Activated CD8-positive, alpha-beta T cell treated with anti-CD3 and anti-CD28 coated beads, Interleukin-2, amount 10 ng/mL, durations not matched to agents 7 days and 5 days (primary cell): ENCODE measurements around the gene ABL2. TPM values are rescaled to one million over a fixed set of nuclear protein-coding genes. Genes with fewer than 3 reads are reported as not detected.
"Not testable (repeated sequence)": the region's sequence is repeated elsewhere in the genome, so short reads cannot be mapped to it uniquely, and the experiment has no call there.

ENCODE experiments used
- ATAC-seq: fragments of 150-1000 bp; cut with Tn5 transposase; one replicate; pipeline ENCODE4 v1.10.0; 2021; ENCODE audit warnings: moderate library complexity
- CTCF ChIA-PET: fragments of 350-600 bp; sonication (Branson Sonifier 250); formaldehyde crosslinking; loops from one replicate; lab custom pipeline; 2021; ENCODE audit warnings: antibody characterized with exemption; lab: Charles Lee
- POLR2A ChIA-PET: fragments of 350-600 bp; sonication (Branson Sonifier 250); formaldehyde crosslinking; loops from one replicate; lab custom pipeline; 2021; ENCODE audit warnings: antibody characterized with exemption; lab: Charles Lee
- DNase-seq: peaks from one replicate; pipeline ENCODE4 v3.0.0-alpha.2; 2020
- H3K27ac Mint-ChIP-seq: one replicate; pipeline ENCODE4 v1.8.0; 2021; ENCODE audit warnings: mild to moderate bottlenecking, mixed read lengths
- H3K27me3 Mint-ChIP-seq: one replicate; pipeline ENCODE4 v1.8.0; 2021; ENCODE audit warnings: low read depth, mixed read lengths
- H3K36me3 Mint-ChIP-seq: one replicate; pipeline ENCODE4 v1.8.0; 2021; ENCODE audit warnings: low read depth, mixed read lengths
- H3K4me1 Mint-ChIP-seq: one replicate; pipeline ENCODE4 v1.8.0; 2021; ENCODE audit warnings: low read depth, mixed read lengths
- H3K4me3 Mint-ChIP-seq: one replicate; pipeline ENCODE4 v1.8.0; 2021; ENCODE audit warnings: mild to moderate bottlenecking, mixed read lengths
- H3K9me3 Mint-ChIP-seq: one replicate; pipeline ENCODE4 v1.8.0; 2022; ENCODE audit warnings: mixed read lengths; ENCODE audit not compliant: insufficient read depth
- total RNA-seq, 2 experiments: library from RNA; stranded (reverse); gene quantifications; one replicate each; pipeline ENCODE4 v1.2.3, GENCODE V29; 2021

Gene ABL2
- total RNA-seq: 1 to 10 TPM; 6.3 to 7.5 TPM

- POLR2A ChIA-PET: no interaction called here
- Mint-ChIP-seq H3K36me3 (peaks cover 2% of the 10 kb centered on the region), H3K4me1 (peaks cover 20% of the 10 kb centered on the region), H3K4me3 (peak within 1 kb of the TSS; percentile 87), H3K9me3 (no peaks in the 10 kb centered on the region), H3K27me3 (no peaks in the 10 kb centered on the region), H3K27ac (peak within 1 kb of the TSS; percentile 78)
- CTCF ChIA-PET: no interaction called here
- peak; percentile 37 for DNase-seq
- peak; percentile 77 for ATAC-seq
Measured at GRCh38 chr1:179229214-179230140, at the start of gene ABL2. Gene ABL2, minus strand, starts transcription at chr1:179229677. Its CDS starts 280 bp downstream, at chr1:179229397.

DNA sequence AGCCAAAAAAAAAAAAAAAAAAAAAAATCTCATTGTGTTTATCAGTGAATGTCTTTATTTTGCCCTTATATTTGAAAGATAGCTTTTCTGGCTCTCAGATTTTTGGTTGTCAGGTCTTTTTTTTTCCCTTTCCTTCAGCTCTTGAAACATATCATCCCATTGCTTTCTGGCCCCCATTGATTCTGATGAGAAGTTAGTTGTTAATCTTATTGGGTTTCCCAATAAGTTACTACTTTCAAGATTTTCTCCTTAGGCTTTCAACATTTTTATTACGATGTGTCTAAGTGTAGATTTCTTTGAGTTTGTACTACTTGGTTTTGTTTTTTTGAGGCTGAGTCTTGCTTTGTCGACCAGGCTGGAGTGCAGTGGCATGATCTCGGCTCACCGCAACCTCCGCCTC lies 49.4 kb upstream of the ABL2 start:
- ChIA-PET CTCF (no interaction called here), POLR2A (no interaction called here)
- Mint-ChIP-seq H3K36me3 (peaks cover 2% of the 10 kb centered on the region), H3K4me3 (no peak overlapping the region), H3K27ac (no peak overlapping the region), H3K4me1 (no peaks in the 10 kb centered on the region), H3K9me3 (peaks cover 7% of the 10 kb centered on the region), H3K27me3 (no peaks in the 10 kb centered on the region)
- DNase-seq (no peak), ATAC-seq (no peak)

- DNase-seq, H3K4me3 Mint-ChIP-seq, H3K9me3 Mint-ChIP-seq, CTCF ChIA-PET, H3K4me1 Mint-ChIP-seq, H3K36me3 Mint-ChIP-seq, H3K27ac Mint-ChIP-seq, H3K27me3 Mint-ChIP-seq, POLR2A ChIA-PET, ATAC-seq: not testable (repeated sequence)
Measured at GRCh38 chr1:179274424-179274823, 44.9 kb upstream of the ABL2 start.

GRCh38 chr1:179269071-179269470 lies 39.6 kb upstream of the ABL2 start:
- no peaks in the 10 kb centered on the region for H3K27me3 Mint-ChIP-seq
- no peak for ATAC-seq
- DNase-seq: no peak
- no peaks in the 10 kb centered on the region for H3K4me1 Mint-ChIP-seq
- H3K36me3 Mint-ChIP-seq: no peaks in the 10 kb centered on the region
- ChIA-PET POLR2A (no interaction called here), CTCF (no interaction called here)
- H3K9me3 Mint-ChIP-seq: no peaks in the 10 kb centered on the region
- H3K4me3 Mint-ChIP-seq: no peak overlapping the region
- H3K27ac Mint-ChIP-seq: no peak overlapping the region

GRCh38 chr1:179264507-179264906 lies 35.0 kb upstream of the ABL2 start:
- Mint-ChIP-seq H3K36me3 (no peaks in the 10 kb centered on the region), H3K27ac (no peak overlapping the region), H3K9me3 (no peaks in the 10 kb centered on the region), H3K4me3 (no peak overlapping the region), H3K4me1 (no peaks in the 10 kb centered on the region), H3K27me3 (no peaks in the 10 kb centered on the region)
- ATAC-seq (no peak), DNase-seq (no peak)
- ChIA-PET POLR2A (no interaction called here), CTCF (no interaction called here)

- CTCF ChIA-PET: interaction anchor here (2.4 kb wide), 1 partner anchor 10 kb away, joined by 7 read pairs; no protein-coding TSS in a partner anchor
- POLR2A ChIA-PET: no interaction called here
- H3K27ac Mint-ChIP-seq: no peak overlapping the region
- ATAC-seq (no peak), DNase-seq (no peak)
- H3K4me1 Mint-ChIP-seq: no peaks in the 10 kb centered on the region
- no peaks in the 10 kb centered on the region for H3K27me3 Mint-ChIP-seq
- H3K36me3 Mint-ChIP-seq: no peaks in the 10 kb centered on the region
- no peaks in the 10 kb centered on the region for H3K9me3 Mint-ChIP-seq
- no peak overlapping the region for H3K4me3 Mint-ChIP-seq
Measured at GRCh38 chr1:179263121-179263520, 33.6 kb upstream of the ABL2 start.

DNA sequence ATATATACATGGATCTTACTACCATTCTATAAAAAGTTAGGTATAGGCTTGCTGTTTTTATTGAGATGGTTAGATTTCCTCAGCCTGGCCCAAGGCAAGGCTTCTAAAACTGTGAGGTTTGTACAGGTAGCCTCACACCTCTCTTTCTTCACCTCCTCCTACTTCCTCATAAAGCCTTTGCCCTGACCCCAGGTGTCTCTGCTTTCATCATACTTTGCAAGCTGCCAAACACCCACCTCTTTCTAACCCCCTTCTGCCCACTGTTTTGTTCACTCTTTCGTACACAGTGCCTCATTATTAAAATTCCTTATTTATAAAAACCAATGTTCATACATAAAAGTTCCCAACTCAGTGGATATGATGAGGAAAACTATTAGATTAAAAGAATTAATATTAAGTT lies 32.7 kb upstream of the ABL2 start:
- Mint-ChIP-seq H3K27ac (no peak overlapping the region), H3K27me3 (no peaks in the 10 kb centered on the region), H3K4me1 (no peaks in the 10 kb centered on the region), H3K9me3 (no peaks in the 10 kb centered on the region), H3K36me3 (no peaks in the 10 kb centered on the region), H3K4me3 (no peak overlapping the region)
- ChIA-PET POLR2A (no interaction called here), CTCF (interaction anchor here (2.4 kb wide), 1 partner anchor 9 kb away, joined by 7 read pairs; no protein-coding TSS in a partner anchor)
- DNase-seq: no peak
- ATAC-seq: no peak

- DNase-seq: no peak
- Mint-ChIP-seq H3K4me3 (no peak overlapping the region), H3K36me3 (no peaks in the 10 kb centered on the region), H3K27ac (no peak overlapping the region), H3K9me3 (no peaks in the 10 kb centered on the region), H3K4me1 (no peaks in the 10 kb centered on the region), H3K27me3 (no peaks in the 10 kb centered on the region)
- ChIA-PET POLR2A (no interaction called here), CTCF (interaction anchor here (1.5 to 2.9 kb wide), 4 partner anchors 9 to 561 kb away, joined by 5 to 17 read pairs (median 8); no protein-coding TSS in a partner anchor)
- no peak for ATAC-seq
Measured at GRCh38 chr1:179253286-179253972, 24.0 kb upstream of the ABL2 start.

- Mint-ChIP-seq H3K36me3 (no peaks in the 10 kb centered on the region), H3K27me3 (no peaks in the 10 kb centered on the region), H3K9me3 (no peaks in the 10 kb centered on the region), H3K4me3 (no peak overlapping the region), H3K27ac (no peak overlapping the region), H3K4me1 (no peaks in the 10 kb centered on the region)
- POLR2A ChIA-PET: no interaction called here
- ATAC-seq (no peak), DNase-seq (no peak)
- CTCF ChIA-PET: interaction anchor here (1.5 to 2.9 kb wide), 5 partner anchors 10 to 562 kb away, joined by 4 to 17 read pairs (median 7); no protein-coding TSS in a partner anchor
Measured at GRCh38 chr1:179252606-179253005, 23.1 kb upstream of the ABL2 start.

DNA sequence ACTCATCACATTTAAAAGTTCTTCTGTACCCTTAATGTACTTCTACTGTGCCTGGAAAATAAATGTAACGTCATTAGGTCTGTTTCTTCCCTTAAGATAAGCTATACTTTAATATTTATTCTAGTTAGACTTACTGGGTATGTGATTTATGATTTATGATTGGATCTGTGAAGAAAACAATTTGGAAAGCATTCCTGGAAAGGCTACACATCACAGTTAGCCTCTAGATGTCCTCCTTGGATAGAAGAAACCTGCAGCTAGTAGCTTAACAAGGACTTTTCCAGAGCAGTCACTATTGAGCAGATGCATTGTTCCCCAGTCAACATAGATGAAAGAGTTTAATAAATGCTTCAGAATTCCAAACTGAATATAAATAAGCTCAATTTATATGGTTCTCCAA lies 22.2 kb upstream of the ABL2 start:
- Mint-ChIP-seq H3K4me3 (no peak overlapping the region), H3K9me3 (no peaks in the 10 kb centered on the region), H3K27me3 (no peaks in the 10 kb centered on the region), H3K36me3 (no peaks in the 10 kb centered on the region), H3K4me1 (no peaks in the 10 kb centered on the region), H3K27ac (no peak overlapping the region)
- DNase-seq (no peak), ATAC-seq (no peak)
- ChIA-PET CTCF (interaction anchor here (1.0 to 2.9 kb wide), 8 partner anchors 114 to 563 kb away, joined by 3 to 17 read pairs (median 4); no protein-coding TSS in a partner anchor), POLR2A (no interaction called here)

- DNase-seq (no peak), ATAC-seq (no peak)
- no peaks in the 10 kb centered on the region for H3K36me3 Mint-ChIP-seq
- H3K4me1 Mint-ChIP-seq: no peaks in the 10 kb centered on the region
- no peak overlapping the region for H3K4me3 Mint-ChIP-seq
- no peaks in the 10 kb centered on the region for H3K9me3 Mint-ChIP-seq
- CTCF ChIA-PET: no interaction called here
- H3K27ac Mint-ChIP-seq: no peak overlapping the region
- H3K27me3 Mint-ChIP-seq: no peaks in the 10 kb centered on the region
- POLR2A ChIA-PET: interaction anchor here (0.5 kb wide), 1 partner anchor 35 kb away, joined by 5 read pairs; no protein-coding TSS in a partner anchor
Measured at GRCh38 chr1:179247923-179248322, 18.4 kb upstream of the ABL2 start.

GRCh38 chr1:179245426-179245825 lies 15.9 kb upstream of the ABL2 start:
- POLR2A ChIA-PET, H3K27me3 Mint-ChIP-seq, DNase-seq, ATAC-seq, H3K27ac Mint-ChIP-seq, H3K36me3 Mint-ChIP-seq, H3K4me3 Mint-ChIP-seq, H3K4me1 Mint-ChIP-seq, H3K9me3 Mint-ChIP-seq, CTCF ChIA-PET: not testable (repeated sequence)
